H9 (cell line): ENCODE results near the gene NRG3. TPM values are rescaled to one million over a fixed set of nuclear protein-coding genes. Genes with fewer than 3 reads are reported as not detected.

Experiments used
- DNase-seq: peaks from one replicate; pipeline ENCODE4 v3.0.0-alpha.2; 2017
- H2AFZ ChIP-seq: one replicate; pipeline ENCODE4 v1.6.1; 2013; ENCODE audit warnings: mild to moderate bottlenecking, low read length, control low read depth, moderate library complexity
- H2AK5ac ChIP-seq: 2 replicates; pipeline ENCODE4 v1.6.1; 2013; ENCODE audit warnings: low read length, control low read depth, mixed read lengths; ENCODE audit not compliant: insufficient read length
- H2BK120ac ChIP-seq: one replicate; pipeline ENCODE4 v1.6.1; 2013; ENCODE audit warnings: low read depth, mild to moderate bottlenecking, low read length, control low read depth, inconsistent platforms; ENCODE audit not compliant: poor library complexity, severe bottlenecking
- H2BK12ac ChIP-seq: 2 replicates; pipeline ENCODE4 v1.6.1; 2013; ENCODE audit warnings: low read length, control low read depth, mixed read lengths, low read depth; ENCODE audit not compliant: insufficient read length
- H2BK15ac ChIP-seq: 2 replicates; pipeline ENCODE4 v1.6.1; 2013; ENCODE audit warnings: low read depth, low read length, control low read depth
- H2BK20ac ChIP-seq: one replicate; pipeline ENCODE4 v1.6.1; 2013; ENCODE audit warnings: low read depth, mild to moderate bottlenecking, low read length, control low read depth, inconsistent platforms; ENCODE audit not compliant: poor library complexity, severe bottlenecking
- H2BK5ac ChIP-seq: 2 replicates; pipeline ENCODE4 v1.6.1; 2013; ENCODE audit warnings: low read length, control low read depth, mixed read lengths; ENCODE audit not compliant: insufficient read length
- H3K14ac ChIP-seq: 2 replicates; pipeline ENCODE4 v1.6.1; 2013; ENCODE audit warnings: low read length, control low read depth; ENCODE audit not compliant: insufficient read depth
- H3K18ac ChIP-seq: 2 replicates; pipeline ENCODE4 v1.6.1; 2013; ENCODE audit warnings: low read depth, mild to moderate bottlenecking, mixed read lengths, low read length, control low read depth; ENCODE audit not compliant: insufficient read length
- H3K23ac ChIP-seq: 2 replicates; pipeline ENCODE4 v1.6.1; 2013; ENCODE audit warnings: low read length, control low read depth, mixed read lengths, low read depth; ENCODE audit not compliant: insufficient read length
- H3K23me2 ChIP-seq: 2 replicates; pipeline ENCODE4 v1.6.1; 2013; ENCODE audit warnings: low read depth, mild to moderate bottlenecking, mixed read lengths, low read length, control low read depth; ENCODE audit not compliant: insufficient read length, poor library complexity, severe bottlenecking
- H3K27ac ChIP-seq: 2 replicates; pipeline ENCODE4 v1.5.1; 2013; ENCODE audit warnings: low read length, control low read depth, mixed read lengths, low read depth; ENCODE audit not compliant: insufficient read length
- H3K27me3 ChIP-seq: 2 replicates; pipeline ENCODE4 v1.6.1; 2013; ENCODE audit warnings: low read length, control low read depth, inconsistent platforms; ENCODE audit not compliant: insufficient read depth
- H3K4ac ChIP-seq: 2 replicates; pipeline ENCODE4 v1.6.1; 2013; ENCODE audit warnings: low read depth, mild to moderate bottlenecking, control low read depth, inconsistent platforms, low read length, moderate library complexity
- H3K4me1 ChIP-seq: 2 replicates; pipeline ENCODE4 v1.6.1; 2013; ENCODE audit warnings: low read length, control low read depth, inconsistent platforms; ENCODE audit not compliant: insufficient read depth
- H3K4me2 ChIP-seq: 2 replicates; pipeline ENCODE4 v1.6.1; 2013; ENCODE audit warnings: low read length, control low read depth, mixed read lengths; ENCODE audit not compliant: insufficient read length, insufficient read depth
- H3K56ac ChIP-seq: 2 replicates; pipeline ENCODE4 v1.6.1; 2013; ENCODE audit warnings: low read depth, mild to moderate bottlenecking, mixed read lengths, low read length, control low read depth; ENCODE audit not compliant: insufficient read length
- H3K79me1 ChIP-seq: 2 replicates; pipeline ENCODE4 v1.6.1; 2013; ENCODE audit warnings: low read depth, mild to moderate bottlenecking, moderate library complexity, low read length, control low read depth, inconsistent platforms; ENCODE audit not compliant: insufficient read depth, poor library complexity, severe bottlenecking
- H3K79me2 ChIP-seq: 2 replicates; pipeline ENCODE4 v1.6.1; 2013; ENCODE audit warnings: low read length, control low read depth, inconsistent platforms; ENCODE audit not compliant: insufficient read depth
- H3K9ac ChIP-seq: 2 replicates; pipeline ENCODE4 v1.6.1; 2013; ENCODE audit warnings: low read length, control low read depth, mixed read lengths; ENCODE audit not compliant: insufficient read length; ENCODE audit errors: extremely low read depth
- H3K9me3 ChIP-seq: one replicate; pipeline ENCODE4 v1.6.1; 2013; ENCODE audit warnings: low read depth, low read length, inconsistent platforms; ENCODE audit not compliant: control insufficient read depth
- H3T11ph ChIP-seq: one replicate; pipeline ENCODE4 v1.6.1; 2013; ENCODE audit warnings: mild to moderate bottlenecking, low read length, control low read depth, inconsistent platforms
- H4K20me1 ChIP-seq: one replicate; pipeline ENCODE4 v1.6.1; 2013; ENCODE audit not compliant: control insufficient read depth, insufficient read length, insufficient read depth
- H4K5ac ChIP-seq: 2 replicates; pipeline ENCODE4 v1.6.1; 2013; ENCODE audit warnings: low read depth, mild to moderate bottlenecking, mixed read lengths, low read length, control low read depth; ENCODE audit not compliant: insufficient read length
- H4K8ac ChIP-seq: replicated peaks from 2 replicates; pipeline ENCODE4 v1.6.1; 2013; ENCODE audit warnings: low read length, control low read depth, mixed read lengths, low read depth; ENCODE audit not compliant: insufficient read length
- H4K91ac ChIP-seq: 2 replicates; pipeline ENCODE4 v1.6.1; 2013; ENCODE audit warnings: low read depth, mild to moderate bottlenecking, moderate library complexity, mixed read lengths, low read length, control low read depth; ENCODE audit not compliant: insufficient read length
- H3K27ac Mint-ChIP-seq, 3 experiments: 2 replicates in 2 of 3; 3 replicates in 1 of 3; pipeline ENCODE4 v1.8.0; 2020 to 2021; ENCODE audit warnings: mixed read lengths in 3 of 3, mild to moderate bottlenecking in 1 of 3, moderate library complexity in 1 of 3
- H3K27me3 Mint-ChIP-seq: 2 replicates; pipeline ENCODE4 v1.8.0; 2021; ENCODE audit warnings: low read depth, mild to moderate bottlenecking, moderate library complexity, mixed read lengths
- H3K36me3 Mint-ChIP-seq, 3 experiments: 2 replicates in 2 of 3; 3 replicates in 1 of 3; pipeline ENCODE4 v1.8.0; 2020 to 2021; ENCODE audit warnings: low read depth in 3 of 3, mixed read lengths in 3 of 3; ENCODE audit not compliant: insufficient read depth in 1 of 3
- H3K4me1 Mint-ChIP-seq, 2 experiments: 2 replicates each; pipeline ENCODE4 v1.8.0; 2020; ENCODE audit warnings: mixed read lengths in 2 of 2
- H3K4me3 Mint-ChIP-seq, 2 experiments: 2 replicates in 1 of 2; 3 replicates in 1 of 2; pipeline ENCODE4 v1.8.0; 2020 to 2021; ENCODE audit warnings: mild to moderate bottlenecking in 2 of 2, mixed read lengths in 2 of 2, moderate library complexity in 1 of 2
- H3K9me3 Mint-ChIP-seq, 2 experiments: 2 replicates in 1 of 2; 3 replicates in 1 of 2; pipeline ENCODE4 v1.8.0; 2020; ENCODE audit warnings: mild to moderate bottlenecking in 2 of 2, mixed read lengths in 2 of 2, moderate library complexity in 1 of 2
- CTCF ChIP-seq: fragments of 200-600 bp; sonication (generic); conservative IDR thresholded peaks from 3 replicates; pipeline ENCODE4 v1.8.0; 2021; ENCODE audit warnings: antibody characterized with exemption, mild to moderate bottlenecking
- WGBS: extraction: QIAGEN DNeasy Blood & Tissue Kit; methylation state at CpG from one replicate; pipeline ENCODE4 v1.1.7; 2013; ENCODE audit warnings: missing lambda C conversion rate, low lambda C conversion rate, mixed read lengths; ENCODE audit not compliant: insufficient read length; ENCODE audit errors: extremely low coverage; 5-methylcytosine and 5-hydroxymethylcytosine counted together
- total RNA-seq: library from RNA; stranded (reverse); gene quantifications from 2 replicates; pipeline ENCODE4 v1.2.1, GENCODE V29; 2021

NRG3 gene
- total RNA-seq, 1 experiment from 2014 or later, result 1.6 TPM

GRCh38 chr10:82924711-82925110 is 1049.7 kb downstream of the NRG3 start:
- Histone ChIP-seq H2BK12ac (no peak overlapping the region), H3K9ac (no peak overlapping the region), H4K20me1 (no peaks in the 10 kb centered on the region), H3K79me2 (0 out of 2 replicates have a peak, but pooled peaks cover 3% of the 10 kb centered on the region), H3K14ac (no peak overlapping the region), H2BK5ac (no peak overlapping the region), H4K8ac (no peak overlapping the region), H3K79me1 (no peaks in the 10 kb centered on the region), H3K18ac (no peak overlapping the region), H2AK5ac (no peak overlapping the region), H3K4me1 (no peaks in the 10 kb centered on the region), H3K56ac (no peak overlapping the region), H2BK15ac (no peak overlapping the region), H2BK20ac (no peak overlapping the region), H2BK120ac (no peak overlapping the region), H3K23me2 (no peaks in the 10 kb centered on the region), H4K91ac (no peak overlapping the region), H4K5ac (no peak overlapping the region), H3K4ac (no peak overlapping the region), H3K27ac (no peak overlapping the region), H3K9me3 (no peaks in the 10 kb centered on the region), H3K4me2 (no peak overlapping the region), H3T11ph (no peak overlapping the region), H2AFZ (no peak overlapping the region), H3K23ac (no peak overlapping the region), H3K27me3 (no peaks in the 10 kb centered on the region)
- H3K4me1 Mint-ChIP-seq, result peaks cover 0 to 4% of the 10 kb centered on the region in 2 experiments; a peak in 1 of 4 replicates
- no peak for DNase-seq
- H3K36me3 Mint-ChIP-seq, result peaks cover 0 to 2% (median under 1%) of the 10 kb centered on the region in 3 experiments; a peak in 4 of 7 replicates
- H3K27me3 Mint-ChIP-seq, result no peaks in the 10 kb centered on the region; the same call in 1 of the 2 replicates
- no peak overlapping the region for H3K27ac Mint-ChIP-seq
- no CpG with 5 or more reads among the region's 1 CpG for WGBS
- no peak for TF ChIP-seq CTCF
- H3K4me3 Mint-ChIP-seq, result no peak overlapping the region
- H3K9me3 Mint-ChIP-seq, result peaks cover 6 to 8% of the 10 kb centered on the region in 2 experiments; a peak in 4 of 5 replicates
